Stimulated activated CD8-positive, alpha-beta memory T cell treated with anti-CD3 and anti-CD28 coated beads, Interleukin-4, amount 100 ng/mL, for 48 hours (primary cell): ENCODE results near the gene SLC7A8.
"Not testable (repeated sequence)": the region's sequence is repeated elsewhere in the genome, so short reads cannot be mapped to it uniquely, and the experiment has no call there.

Experiments
- DNase-seq: peaks from one replicate; pipeline ENCODE4 v3.0.0-alpha.2; 2020

The SLC7A8 gene

GRCh38 chr14:23112359-23113178 is 70.9 kb downstream of the SLC7A8 start:
- no peak for DNase-seq

- no peak for DNase-seq
Observed at GRCh38 chr14:23110579-23111365, 72.7 kb downstream of the SLC7A8 start.

GRCh38 chr14:23109769-23110168 is 73.7 kb downstream of the SLC7A8 start:
- DNase-seq: no peak

- DNase-seq: not testable (repeated sequence)
Observed at GRCh38 chr14:23108169-23108568, 75.3 kb downstream of the SLC7A8 start.

- DNase-seq: not testable (repeated sequence)
Observed at GRCh38 chr14:23107620-23108019, 75.8 kb downstream of the SLC7A8 start.

- no peak for DNase-seq
Observed at GRCh38 chr14:23106747-23107045, 76.8 kb downstream of the SLC7A8 start.

- no peak for DNase-seq
Observed at GRCh38 chr14:23105348-23105824, 78.1 kb downstream of the SLC7A8 start.

GRCh38 chr14:23104591-23105347 is 78.7 kb downstream of the SLC7A8 start, which contains the start of gene CIROP:
CIROP (minus strand) TSS chr14:23104989; CDS start chr14:23104920, 69 bp downstream.
- DNase-seq: peak; percentile 10

- DNase-seq: peak; percentile 14
Observed at GRCh38 chr14:23104070-23104590, 79.3 kb downstream of the SLC7A8 start.

- DNase-seq: peak; percentile 1
Observed at GRCh38 chr14:23103581-23103980, 79.9 kb downstream of the SLC7A8 start.

GRCh38 chr14:23102801-23103200 is 80.7 kb downstream of the SLC7A8 start:
- DNase-seq: peak; percentile 17

- DNase-seq: no peak
Observed at GRCh38 chr14:23101986-23102625, 81.4 kb downstream of the SLC7A8 start.

GRCh38 chr14:23101213-23101970 is 82.1 kb downstream of the SLC7A8 start:
- no peak for DNase-seq

- no peak for DNase-seq
Observed at GRCh38 chr14:23099212-23099861, 84.1 kb downstream of the SLC7A8 start.

- no peak for DNase-seq
Observed at GRCh38 chr14:23097786-23098185, 85.7 kb downstream of the SLC7A8 start.

GRCh38 chr14:23095196-23096108 is 88.0 kb downstream of the SLC7A8 start, which contains the start of gene C14orf119:
C14orf119 (plus strand) TSS chr14:23095505; CDS start chr14:23097659, 2,154 bp downstream.
- DNase-seq: peak; percentile 100

GRCh38 chr14:23094666-23095195 is 88.7 kb downstream of the SLC7A8 start, which contains the start of gene ACIN1:
ACIN1 (minus strand) TSS chr14:23095136; CDS start chr14:23095112, 24 bp downstream.
- DNase-seq: peak; percentile 80

GRCh38 chr14:23093991-23094665 is 89.3 kb downstream of the SLC7A8 start:
- no peak for DNase-seq

- DNase-seq: no peak
Observed at GRCh38 chr14:23093526-23093925, 89.9 kb downstream of the SLC7A8 start.
